ENCODE measurements around the gene STXBP5. TPM values are rescaled to one million over a fixed set of nuclear protein-coding genes. Genes with fewer than 3 reads are reported as not detected.
"Not testable (repeated sequence)": the region's sequence is repeated elsewhere in the genome, so short reads cannot be mapped to it uniquely, and the experiment has no call there.

The STXBP5 gene
- total and polyA plus RNA-seq, 5 experiments from 2014 or later, result 2.9 to 37.6 (median 11.2) TPM

- H3K4me3 Mint-ChIP-seq, result no peak overlapping the region
- ATAC-seq, result no peak
- no peak for DNase-seq
- H3K27ac Mint-ChIP-seq, result peak overlapping the region in 1 of 10 donors; percentile 43
- peaks cover 0 to 3% (median 0%) of the 10 kb centered on the region in 4 donors for H3K4me1 Mint-ChIP-seq
- no peaks in the 10 kb centered on the region for H3K27me3 Mint-ChIP-seq
- no peaks in the 10 kb centered on the region for H3K9me3 Mint-ChIP-seq
- H3K36me3 Mint-ChIP-seq, result peaks cover 4 to 49% (median 36%) of the 10 kb centered on the region in 3 donors
- POLR2A ChIA-PET, result no interaction called here
These were observed 141.7 kb downstream of the STXBP5 start for GRCh38 chr6:147345902-147346301.

- POLR2A ChIA-PET, result no interaction called here
- DNase-seq (no peak), ATAC-seq (no peak)
- Mint-ChIP-seq H3K4me3 (no peak overlapping the region), H3K27ac (no peak overlapping the region), H3K9me3 (no peaks in the 10 kb centered on the region), H3K27me3 (no peaks in the 10 kb centered on the region), H3K4me1 (no peaks in the 10 kb centered on the region), H3K36me3 (peaks cover 0 to 38% (median 33%) of the 10 kb centered on the region in 3 donors)
These were observed 143.1 kb downstream of the STXBP5 start for GRCh38 chr6:147347179-147347881.

- Mint-ChIP-seq H3K27me3 (no peaks in the 10 kb centered on the region), H3K36me3 (peaks cover 0 to 38% (median 33%) of the 10 kb centered on the region in 3 donors), H3K4me3 (no peak overlapping the region), H3K27ac (no peak overlapping the region), H3K4me1 (no peaks in the 10 kb centered on the region), H3K9me3 (no peaks in the 10 kb centered on the region)
- ATAC-seq (no peak), DNase-seq (no peak)
- POLR2A ChIA-PET, result no interaction called here
These were observed 143.8 kb downstream of the STXBP5 start for GRCh38 chr6:147347882-147348575.

- H3K9me3 Mint-ChIP-seq, result peaks cover 0 to 6% (median 3%) of the 10 kb centered on the region in 9 donors
- no peaks in the 10 kb centered on the region for H3K4me1 Mint-ChIP-seq
- H3K36me3 Mint-ChIP-seq, result peaks cover 23 to 80% (median 69%) of the 10 kb centered on the region in 3 donors
- POLR2A ChIA-PET, result no interaction called here
- H3K27ac Mint-ChIP-seq, result no peak overlapping the region
- no peak for ATAC-seq
- no peak overlapping the region for H3K4me3 Mint-ChIP-seq
- no peaks in the 10 kb centered on the region for H3K27me3 Mint-ChIP-seq
- DNase-seq, result no peak
These were observed 157.2 kb downstream of the STXBP5 start for GRCh38 chr6:147361311-147361981.

GRCh38 chr6:147366290-147366689, 162.1 kb downstream of the STXBP5 start:
- no peaks in the 10 kb centered on the region for H3K27me3 Mint-ChIP-seq
- peaks cover 0 to 59% (median 43%) of the 10 kb centered on the region in 3 donors for H3K36me3 Mint-ChIP-seq
- POLR2A ChIA-PET, result no interaction called here
- DNase-seq (no peak), ATAC-seq (no peak)
- no peak overlapping the region for H3K27ac Mint-ChIP-seq
- H3K4me3 Mint-ChIP-seq, result no peak overlapping the region
- H3K9me3 Mint-ChIP-seq, result no peaks in the 10 kb centered on the region
- H3K4me1 Mint-ChIP-seq, result no peaks in the 10 kb centered on the region

GRCh38 chr6:147371325-147371724, 167.1 kb downstream of the STXBP5 start:
- H3K27ac Mint-ChIP-seq, result no peak overlapping the region
- no peaks in the 10 kb centered on the region for H3K27me3 Mint-ChIP-seq
- POLR2A ChIA-PET, result no interaction called here
- no peak overlapping the region for H3K4me3 Mint-ChIP-seq
- H3K36me3 Mint-ChIP-seq, result peaks cover 9 to 43% (median 29%) of the 10 kb centered on the region in 3 donors
- ATAC-seq, result no peak
- no peak for DNase-seq
- H3K4me1 Mint-ChIP-seq, result peaks cover 0 to 1% (median 0%) of the 10 kb centered on the region in 4 donors
- H3K9me3 Mint-ChIP-seq, result no peaks in the 10 kb centered on the region

GRCh38 chr6:147372806-147373205, 168.6 kb downstream of the STXBP5 start:
- POLR2A ChIA-PET, result no interaction called here
- no peak for ATAC-seq
- Mint-ChIP-seq H3K27ac (no peak overlapping the region), H3K4me1 (peaks cover 0 to 1% (median 0%) of the 10 kb centered on the region in 4 donors), H3K4me3 (no peak overlapping the region), H3K27me3 (no peaks in the 10 kb centered on the region), H3K9me3 (no peaks in the 10 kb centered on the region), H3K36me3 (peaks cover 10 to 39% (median 28%) of the 10 kb centered on the region in 3 donors)
- DNase-seq, result no peak

- H3K36me3 Mint-ChIP-seq, result peaks cover 16 to 68% (median 54%) of the 10 kb centered on the region in 3 donors
- DNase-seq, result no peak
- POLR2A ChIA-PET, result no interaction called here
- H3K4me3 Mint-ChIP-seq, result no peak overlapping the region
- ATAC-seq, result no peak
- peak overlapping the region in 1 of 10 donors; percentile 74 for H3K27ac Mint-ChIP-seq
- peaks cover 0 to 1% (median 0%) of the 10 kb centered on the region in 4 donors for H3K4me1 Mint-ChIP-seq
- peaks cover 0 to 3% (median 0%) of the 10 kb centered on the region in 9 donors for H3K9me3 Mint-ChIP-seq
- H3K27me3 Mint-ChIP-seq, result no peaks in the 10 kb centered on the region
These were observed 174.6 kb downstream of the STXBP5 start for GRCh38 chr6:147378819-147379218.

- not testable (repeated sequence) for H3K9me3 Mint-ChIP-seq, H3K4me3 Mint-ChIP-seq, DNase-seq, ATAC-seq, H3K27me3 Mint-ChIP-seq, H3K4me1 Mint-ChIP-seq, H3K27ac Mint-ChIP-seq
- POLR2A ChIA-PET, result interaction anchor here (0.7 kb wide), 1 partner anchor 31 kb away, joined by 3 read pairs; no protein-coding TSS in a partner anchor
- H3K36me3 Mint-ChIP-seq, result peaks cover 14 to 75% (median 51%) of the 10 kb centered on the region in 3 donors
These were observed 176.6 kb downstream of the STXBP5 start for GRCh38 chr6:147380841-147381240.

- DNase-seq (no peak), ATAC-seq (no peak)
- POLR2A ChIA-PET, result interaction anchor here (0.7 kb wide), 1 partner anchor 32 kb away, joined by 3 read pairs; no protein-coding TSS in a partner anchor
- Mint-ChIP-seq H3K4me1 (no peaks in the 10 kb centered on the region), H3K27ac (no peak overlapping the region), H3K27me3 (no peaks in the 10 kb centered on the region), H3K36me3 (peaks cover 9 to 71% (median 48%) of the 10 kb centered on the region in 3 donors), H3K4me3 (no peak overlapping the region), H3K9me3 (peaks cover 0 to 3% (median 0%) of the 10 kb centered on the region in 9 donors)
These were observed 177.5 kb downstream of the STXBP5 start for GRCh38 chr6:147381712-147382111.

- DNase-seq (no peak), ATAC-seq (no peak)
- Mint-ChIP-seq H3K27me3 (no peaks in the 10 kb centered on the region), H3K9me3 (peaks cover 0 to 3% (median 0%) of the 10 kb centered on the region in 9 donors), H3K36me3 (peaks cover 9 to 65% (median 42%) of the 10 kb centered on the region in 3 donors), H3K27ac (peak overlapping the region in 1 of 10 donors; percentile 11), H3K4me3 (no peak overlapping the region), H3K4me1 (no peaks in the 10 kb centered on the region)
- POLR2A ChIA-PET, result no interaction called here
These were observed 178.8 kb downstream of the STXBP5 start for GRCh38 chr6:147382945-147383554.

- Mint-ChIP-seq H3K4me1 (no peaks in the 10 kb centered on the region), H3K9me3 (peaks cover 0 to 3% (median 0%) of the 10 kb centered on the region in 9 donors), H3K4me3 (no peak overlapping the region), H3K27me3 (no peaks in the 10 kb centered on the region), H3K27ac (no peak overlapping the region), H3K36me3 (peaks cover 9 to 60% (median 36%) of the 10 kb centered on the region in 3 donors)
- POLR2A ChIA-PET, result no interaction called here
- no peak for DNase-seq
- ATAC-seq, result no peak
These were observed 179.8 kb downstream of the STXBP5 start for GRCh38 chr6:147384029-147384428.

Data from naive thymus-derived CD8-positive, alpha-beta T cell (primary cell).